ENCODE data around the gene CROT.

The CROT gene

DNA sequence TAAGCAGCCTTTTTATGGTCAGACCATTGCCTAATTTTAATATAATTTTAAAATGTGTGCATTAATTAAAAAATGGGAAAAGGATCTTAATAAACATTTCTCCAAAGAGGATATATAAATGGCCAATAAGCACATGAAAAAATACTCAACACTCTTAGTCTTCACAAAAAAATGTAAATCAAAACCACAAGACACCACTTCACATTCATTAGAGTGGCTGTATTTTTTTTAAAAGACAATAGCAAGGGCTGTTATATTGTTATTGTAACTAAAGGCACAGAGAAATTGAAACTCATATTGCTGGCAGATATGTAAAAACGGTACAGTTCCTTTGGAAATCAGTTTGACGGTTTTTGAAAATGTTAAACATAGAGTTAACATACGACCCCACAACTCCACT, 3.2 kb upstream of the CROT start:
- DNase-seq = no peak

DNA sequence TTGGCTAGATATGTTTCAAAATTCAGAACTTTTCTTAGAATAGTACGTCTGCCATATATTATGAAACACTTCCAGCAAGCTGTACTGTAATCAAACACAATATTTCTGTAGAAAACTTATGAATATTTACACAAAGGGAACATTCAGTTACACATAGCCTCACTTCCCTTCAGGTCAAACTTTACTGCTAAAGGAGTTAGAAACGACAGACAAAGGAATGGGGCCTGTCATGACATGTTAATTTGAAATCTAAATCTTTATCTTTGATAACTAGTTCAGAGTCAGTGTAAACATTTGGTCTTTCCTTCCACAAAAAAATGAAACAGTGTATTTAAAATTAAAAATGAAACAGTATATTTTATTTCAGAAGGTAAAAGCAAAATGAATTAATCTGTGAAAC, 1.0 kb upstream of the CROT start:
- DNase-seq = no peak

DNA sequence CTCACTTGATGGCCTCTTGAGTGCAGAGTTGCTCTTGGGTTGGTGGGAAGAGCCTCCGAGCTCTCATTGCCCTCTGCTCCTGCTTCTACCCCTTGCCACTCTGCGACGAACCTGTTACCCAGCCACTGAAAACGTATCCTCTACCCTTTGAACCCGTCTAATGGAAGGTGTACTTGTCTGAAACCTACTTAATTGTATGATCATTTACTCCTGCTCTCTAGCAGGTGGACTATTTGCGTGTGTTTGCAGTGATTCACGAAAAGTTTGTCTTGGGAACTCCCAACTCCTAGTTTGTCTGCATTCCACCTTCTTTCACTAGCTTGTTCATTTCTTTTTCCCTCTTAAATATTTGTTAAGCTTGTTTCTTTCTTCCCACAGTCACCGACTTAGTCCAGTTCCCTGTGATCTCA, 503 bp downstream of the CROT start:
- no peak for DNase-seq

DNA sequence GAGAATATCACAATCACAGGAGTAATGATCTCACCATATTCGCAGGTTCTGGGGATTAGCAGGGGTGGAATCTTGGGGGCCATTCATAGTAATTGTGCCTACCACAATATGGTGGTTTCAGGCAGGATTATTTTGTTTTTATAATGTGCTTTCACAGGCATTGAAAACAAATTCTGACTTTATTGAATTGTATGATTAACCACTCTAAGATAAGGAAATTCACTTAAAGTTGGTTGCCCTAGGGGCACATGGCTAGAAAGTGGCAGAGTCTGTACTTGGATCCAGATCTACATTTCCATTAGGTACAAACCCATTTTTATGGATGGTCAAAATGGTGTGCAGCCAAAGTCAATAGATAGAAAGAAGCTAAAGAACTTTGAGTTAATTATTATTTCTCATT, 1.7 kb downstream of the CROT start:
- DNase-seq = no peak

DNA sequence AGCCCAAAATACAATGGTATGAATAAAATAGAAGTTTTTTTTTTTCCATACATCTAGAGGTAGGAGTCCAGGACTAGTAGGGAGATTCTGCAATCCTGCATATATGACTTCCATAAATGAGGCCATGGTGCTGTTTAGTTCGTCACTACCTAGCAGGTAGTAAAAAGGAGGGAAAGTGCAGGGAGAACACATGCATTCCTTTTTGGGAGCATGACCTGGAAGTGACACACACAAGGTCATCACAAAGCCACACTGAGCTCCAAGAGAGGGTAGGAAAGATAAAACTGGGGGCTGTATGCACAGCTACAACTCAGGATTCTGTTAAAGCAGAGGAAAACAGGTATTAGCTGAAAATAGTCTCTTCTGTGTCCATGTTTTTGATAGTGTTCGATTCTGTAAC, 2.2 kb downstream of the CROT start:
- no peak for DNase-seq

DNA sequence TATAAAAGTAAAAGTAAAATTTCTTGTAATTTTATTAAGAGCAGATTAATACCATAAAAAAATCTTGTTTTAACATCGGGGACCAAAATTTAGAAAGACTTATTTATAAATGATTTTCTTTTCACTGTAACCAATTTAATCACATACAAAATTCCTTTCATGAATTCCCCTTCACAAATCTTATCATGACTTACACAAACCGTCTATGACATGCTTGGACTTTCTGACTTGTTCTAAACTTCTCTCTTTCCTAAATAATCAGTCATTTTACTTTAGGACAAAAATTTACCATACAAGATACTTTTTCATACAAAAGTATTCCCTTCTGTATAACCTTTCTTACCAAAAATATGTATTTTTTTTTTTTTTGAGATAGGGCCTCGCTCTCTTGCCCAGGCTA, 9.3 kb downstream of the CROT start:
- DNase-seq = peak; percentile 52

DNA sequence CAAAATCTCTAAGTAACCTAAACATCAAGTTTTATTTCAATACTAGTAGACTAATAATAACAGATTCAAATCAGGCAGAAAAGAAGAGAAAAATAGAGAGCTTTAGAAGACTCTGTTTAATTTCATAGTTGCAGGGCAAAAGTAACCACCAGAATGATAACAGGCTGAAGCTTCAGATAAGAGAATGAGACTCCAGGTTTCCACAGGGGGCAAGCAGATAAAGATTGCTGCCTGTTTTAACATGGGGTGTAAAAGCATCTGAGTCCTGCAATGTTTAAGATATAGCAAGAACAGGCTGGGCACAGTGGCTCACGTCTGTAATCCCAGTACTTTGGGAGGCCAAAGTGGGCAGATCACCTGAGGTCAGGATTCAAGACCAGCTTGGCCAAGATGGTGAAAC, 11.0 kb downstream of the CROT start:
- peak; percentile 87 for DNase-seq

DNA sequence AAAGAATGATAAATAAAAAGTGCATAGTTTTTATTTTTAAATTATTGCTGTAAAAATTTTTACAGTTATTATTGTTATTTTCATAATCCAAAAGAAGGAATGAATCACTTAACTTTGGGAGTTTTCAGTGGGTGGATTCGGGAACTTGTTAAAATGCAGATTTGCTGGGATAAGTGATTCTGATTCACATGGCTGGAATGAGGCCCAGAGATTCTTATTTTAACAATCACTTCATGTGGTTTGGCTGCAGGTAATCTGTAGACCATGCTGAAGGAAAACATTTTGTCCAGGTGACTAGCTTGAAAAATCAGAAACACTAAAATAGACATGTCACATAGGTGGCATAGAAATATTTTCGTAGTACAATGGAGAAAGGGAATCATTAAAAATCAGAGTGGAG, 13.9 kb downstream of the CROT start:
- no peak for DNase-seq

DNA sequence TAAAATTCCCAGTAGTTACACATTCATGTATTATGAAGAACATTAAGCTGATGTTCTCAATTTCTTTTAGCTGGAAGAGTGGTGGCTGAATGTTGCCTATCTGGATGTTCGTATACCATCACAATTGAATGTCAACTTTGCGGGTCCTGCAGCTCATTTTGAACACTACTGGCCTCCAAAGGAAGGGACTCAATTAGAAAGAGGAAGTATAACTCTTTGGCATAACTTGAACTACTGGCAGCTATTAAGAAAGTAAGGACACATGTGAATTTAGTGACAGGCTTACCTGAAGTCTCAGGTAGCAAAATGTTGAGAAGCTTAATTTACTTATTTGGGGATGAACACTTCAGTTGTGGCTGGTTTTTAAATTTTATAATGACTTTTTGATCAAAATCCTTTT, 15.9 kb downstream of the CROT start:
- no peak for DNase-seq

DNA sequence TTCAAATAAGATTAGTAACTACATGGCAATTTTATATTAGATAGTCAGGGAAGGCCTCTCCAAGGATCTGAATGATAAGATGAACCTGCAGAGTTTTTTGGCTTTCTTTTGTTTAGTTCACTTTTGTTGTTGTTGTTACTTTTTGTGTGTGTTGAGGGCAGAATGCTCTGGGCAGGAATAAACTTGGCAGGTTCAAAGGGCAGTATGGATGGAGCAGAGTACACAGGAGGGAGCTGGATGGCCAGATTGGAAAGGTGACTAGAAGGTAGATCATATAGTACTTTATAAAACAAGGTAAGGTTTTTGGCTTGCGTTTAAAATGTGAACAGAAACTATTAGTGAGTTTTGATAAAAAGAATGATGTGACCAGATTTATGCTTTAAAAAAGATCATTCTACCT, 17.9 kb downstream of the CROT start:
- no peak for DNase-seq

DNA sequence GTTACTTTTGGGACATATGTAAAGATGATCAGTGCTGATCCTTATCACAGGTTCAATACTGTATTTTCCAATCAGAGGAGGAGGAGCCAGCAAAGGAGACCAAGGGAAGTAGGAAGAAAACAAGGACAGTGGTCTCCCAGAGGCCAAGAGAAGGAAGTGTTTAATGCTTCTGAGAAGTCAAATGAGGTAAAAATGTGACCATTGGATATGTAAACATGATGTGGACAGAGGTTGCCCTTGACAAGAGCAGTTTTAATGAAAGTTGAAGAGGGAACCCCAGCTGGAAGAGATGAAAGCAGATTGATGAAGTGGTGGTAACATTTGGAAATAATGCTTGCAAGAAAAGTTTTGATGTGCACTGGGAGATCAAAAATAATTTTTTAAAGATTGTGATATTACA, 18.8 kb downstream of the CROT start:
- DNase-seq = no peak

DNA sequence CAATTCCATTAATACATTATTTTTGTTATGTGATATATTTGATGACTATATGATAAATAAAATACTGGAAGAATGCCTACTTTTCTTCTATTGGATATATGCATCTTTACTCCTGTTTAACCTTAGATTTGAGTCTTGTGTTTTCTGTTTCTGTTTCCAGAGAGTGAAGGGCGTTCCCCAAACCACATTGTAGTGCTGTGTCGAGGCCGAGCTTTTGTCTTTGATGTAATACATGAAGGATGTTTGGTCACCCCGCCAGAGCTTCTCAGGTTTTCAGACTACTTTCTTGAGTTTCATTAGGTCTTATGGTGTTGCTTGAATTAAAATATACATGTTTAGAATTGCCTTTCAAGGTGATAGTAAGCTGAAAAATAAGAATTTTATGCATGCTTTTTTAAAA, 23.8 kb downstream of the CROT start:
- no peak for DNase-seq

DNA sequence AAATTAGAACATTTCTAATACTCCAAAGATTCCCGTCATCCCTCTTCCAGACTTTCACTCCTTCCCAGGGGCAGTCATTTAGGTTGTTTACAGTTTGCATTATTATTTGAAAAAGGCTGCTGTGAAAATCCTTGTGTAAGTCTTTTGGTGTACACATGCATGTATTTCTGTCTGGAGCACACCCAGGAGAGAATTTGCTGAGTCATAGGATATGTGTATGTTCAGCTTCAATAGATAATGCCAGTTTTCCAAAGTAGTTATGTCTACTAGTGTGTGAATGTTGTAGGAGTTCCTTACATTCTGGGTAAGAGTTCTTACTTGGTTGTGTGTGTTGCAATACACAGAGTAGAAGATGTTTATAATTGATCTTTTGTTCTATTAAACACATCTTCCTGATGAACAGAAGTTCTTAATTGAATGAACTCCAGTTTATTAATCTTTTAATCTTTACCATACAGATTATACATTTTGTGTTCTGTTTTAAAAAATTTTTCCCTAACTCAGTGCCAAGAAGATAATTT, 25.3 kb downstream of the CROT start:
- DNase-seq = peak; percentile 72

DNA sequence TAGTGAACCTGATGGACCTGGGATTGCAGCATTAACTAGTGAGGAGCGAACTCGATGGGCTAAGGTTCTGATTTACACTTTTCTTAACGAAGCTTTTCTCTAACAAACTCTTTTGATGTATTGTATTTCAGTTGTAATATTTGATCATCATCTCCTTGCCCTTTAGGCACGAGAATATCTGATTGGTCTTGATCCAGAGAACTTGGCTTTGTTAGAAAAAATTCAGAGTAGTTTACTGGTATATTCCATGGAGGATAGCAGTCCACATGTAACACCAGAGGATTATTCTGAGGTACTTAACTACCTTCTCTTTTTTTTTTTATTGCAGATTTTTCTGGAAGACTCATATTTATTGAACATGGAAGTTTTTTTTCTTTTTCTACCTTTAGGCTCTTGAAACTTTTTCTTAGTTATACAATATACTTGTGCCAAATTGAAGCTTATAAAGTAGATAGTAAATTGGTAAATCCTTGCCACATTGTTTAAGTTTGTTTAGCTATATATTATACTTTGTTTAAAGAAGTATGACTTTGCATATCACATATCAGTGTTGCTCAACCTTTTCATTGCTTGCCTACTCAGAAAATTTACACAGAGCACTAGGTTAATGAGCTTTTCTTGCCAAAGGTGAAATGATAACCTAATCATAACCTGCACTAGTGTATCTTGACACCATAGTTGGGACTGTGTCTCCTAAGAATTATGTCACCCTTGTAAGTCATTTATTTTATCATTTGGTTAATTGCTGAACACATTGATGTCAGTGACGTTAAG, 30.4 kb downstream of the CROT start:
- DNase-seq = no peak

DNA sequence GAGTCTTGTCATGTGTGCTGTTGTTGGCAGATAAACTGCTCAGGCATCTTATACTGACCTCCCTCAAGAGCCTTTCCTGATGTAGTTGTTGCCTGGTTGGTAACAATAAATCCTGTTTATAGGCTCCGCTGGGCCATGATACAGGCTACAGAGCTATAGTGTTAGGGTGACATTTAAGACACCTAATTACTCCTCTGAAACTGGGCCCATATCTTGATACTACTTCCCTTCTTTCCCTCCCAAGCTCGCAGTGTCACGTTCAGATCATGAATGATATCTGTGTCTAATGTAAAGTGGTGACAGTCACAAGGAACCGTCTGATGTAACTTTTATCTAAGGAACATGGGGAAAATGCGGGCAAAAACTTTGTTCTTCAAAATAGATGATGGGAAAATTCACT, 35.4 kb downstream of the CROT start:
- DNase-seq = no peak

DNA sequence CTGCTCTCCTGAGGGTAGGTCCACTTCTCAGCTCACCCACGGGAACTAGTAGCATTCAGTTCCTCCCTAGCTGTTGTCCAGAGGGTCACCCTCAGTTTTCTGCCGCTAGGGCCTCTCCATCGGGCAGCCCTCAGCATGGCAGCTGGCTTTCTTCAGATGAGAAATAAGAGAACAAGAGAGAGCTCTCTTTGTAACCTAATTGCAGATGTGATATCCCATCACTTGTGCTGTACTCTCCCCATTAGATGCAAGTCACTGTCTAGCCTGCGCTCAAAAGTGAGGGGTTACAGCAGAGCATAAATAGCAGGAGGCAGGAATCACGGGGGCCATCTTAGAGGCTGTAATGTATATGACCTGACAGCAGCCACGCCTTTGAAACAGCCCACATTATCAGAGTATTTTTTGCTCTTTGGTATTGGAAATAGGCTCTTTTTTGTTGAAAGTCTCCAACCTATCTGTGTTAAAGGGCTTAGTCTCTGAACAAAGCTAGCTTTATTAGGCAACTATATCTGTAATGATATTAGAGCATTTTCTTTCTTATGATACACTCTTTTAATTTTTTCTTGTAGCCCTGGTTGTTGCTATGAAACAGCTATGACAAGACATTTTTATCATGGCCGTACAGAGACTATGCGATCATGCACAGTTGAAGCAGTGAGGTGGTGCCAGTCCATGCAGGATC, 45.7 kb downstream of the CROT start:
- DNase-seq = no peak

DNA sequence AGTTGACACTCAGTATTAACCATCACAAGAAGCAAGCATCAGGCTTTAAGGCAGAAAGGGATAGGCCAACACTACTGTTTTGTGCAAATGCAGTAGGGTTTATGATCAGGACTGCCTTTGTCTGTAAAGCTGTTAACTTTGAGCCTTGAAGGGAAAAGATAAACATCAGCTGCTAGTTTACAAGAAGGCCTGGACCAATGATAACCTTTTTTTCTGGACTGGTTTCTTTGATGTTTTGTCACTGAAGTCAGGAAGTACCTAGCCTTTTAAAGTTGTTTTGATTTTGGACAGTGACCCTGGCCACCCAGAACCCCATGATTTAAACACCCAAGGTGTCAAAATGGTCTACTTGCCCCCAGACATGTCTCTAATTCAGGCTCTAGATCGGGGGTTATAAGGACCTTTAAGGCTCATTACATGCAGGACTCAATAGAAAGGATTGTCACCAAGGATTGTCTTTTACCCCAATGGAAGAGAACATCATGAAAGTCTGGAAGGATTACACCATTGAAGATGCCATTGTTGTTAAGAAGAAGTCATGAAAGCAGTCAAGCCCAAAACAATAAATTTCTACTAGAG, 50.1 kb downstream of the CROT start:
- no peak for DNase-seq

DNA sequence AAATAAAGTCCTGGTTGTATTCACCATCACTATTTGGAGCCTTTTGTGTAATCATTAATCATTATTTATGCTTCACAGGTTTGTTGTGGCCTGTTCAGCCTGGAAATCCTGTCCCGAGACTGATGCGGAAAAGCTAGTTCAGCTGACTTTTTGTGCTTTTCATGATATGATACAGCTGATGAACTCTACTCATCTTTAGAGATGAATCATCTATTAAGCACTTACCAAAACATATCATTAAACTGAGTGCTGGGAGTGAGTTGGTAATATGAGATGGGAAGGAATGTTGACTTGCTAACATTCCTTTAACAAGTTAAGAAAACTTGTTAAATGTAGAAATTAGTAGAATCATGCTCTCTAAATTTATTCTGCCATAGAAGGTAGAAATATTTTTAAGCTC, 53.0 kb downstream of the CROT start:
- no peak for DNase-seq

DNA sequence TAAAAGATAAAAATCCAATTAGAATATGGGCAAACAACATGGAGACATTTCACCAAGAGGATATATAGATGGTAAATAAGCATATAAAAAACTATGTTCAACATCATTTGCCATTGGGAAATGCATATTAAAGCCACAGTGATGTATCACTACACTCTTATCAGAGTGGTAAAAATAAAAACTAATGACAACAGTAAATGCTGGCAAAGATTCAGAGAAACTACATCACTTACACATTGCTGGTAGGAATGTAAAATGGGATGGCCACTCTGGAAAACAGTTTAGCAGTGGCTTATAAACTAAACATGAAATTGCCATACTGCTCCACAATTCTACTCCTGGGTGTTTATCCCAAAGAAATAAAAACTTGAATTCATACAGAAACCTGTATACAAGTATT, 59.2 kb downstream of the CROT start:
- DNase-seq = no peak

DNA sequence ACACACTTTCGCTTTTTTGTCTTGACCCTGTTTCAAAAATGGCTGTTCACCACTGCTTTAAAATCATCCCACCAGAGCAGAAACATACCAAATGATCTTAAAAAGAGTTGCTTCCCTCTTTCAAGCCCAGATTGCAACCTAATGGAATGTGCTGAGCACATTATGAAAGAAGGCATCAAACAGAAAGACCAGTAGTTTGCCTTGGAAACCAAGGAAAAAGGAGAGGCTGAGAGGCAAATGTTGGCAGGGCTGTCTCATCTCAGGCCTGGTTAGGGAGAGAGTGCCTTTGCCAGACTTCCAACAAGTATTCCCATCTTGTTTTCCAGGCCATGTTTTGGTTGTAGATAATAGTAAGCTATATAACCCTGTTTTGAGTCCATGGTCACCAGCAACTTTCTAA, 65.7 kb downstream of the CROT start:
- no peak for DNase-seq

DNA sequence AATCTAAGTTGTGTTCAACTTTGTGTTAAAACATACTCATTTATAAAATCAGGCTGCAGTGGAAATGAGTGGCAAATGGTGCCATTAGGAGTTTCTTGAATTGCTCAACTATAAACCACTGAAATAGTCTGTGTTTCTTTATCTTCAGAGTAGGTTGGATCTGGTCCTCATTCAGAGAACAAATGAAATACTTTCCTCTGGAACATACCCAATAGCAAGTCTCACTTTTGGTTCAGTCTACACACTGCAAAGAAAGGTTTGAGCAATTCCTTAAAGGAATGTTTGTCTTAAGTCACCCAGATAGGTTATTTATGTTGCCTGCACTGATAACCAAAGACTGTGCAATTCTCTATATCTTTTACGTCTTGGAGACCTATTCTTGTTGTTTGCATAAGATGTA, 67.6 kb downstream of the CROT start:
- no peak for DNase-seq

DNA sequence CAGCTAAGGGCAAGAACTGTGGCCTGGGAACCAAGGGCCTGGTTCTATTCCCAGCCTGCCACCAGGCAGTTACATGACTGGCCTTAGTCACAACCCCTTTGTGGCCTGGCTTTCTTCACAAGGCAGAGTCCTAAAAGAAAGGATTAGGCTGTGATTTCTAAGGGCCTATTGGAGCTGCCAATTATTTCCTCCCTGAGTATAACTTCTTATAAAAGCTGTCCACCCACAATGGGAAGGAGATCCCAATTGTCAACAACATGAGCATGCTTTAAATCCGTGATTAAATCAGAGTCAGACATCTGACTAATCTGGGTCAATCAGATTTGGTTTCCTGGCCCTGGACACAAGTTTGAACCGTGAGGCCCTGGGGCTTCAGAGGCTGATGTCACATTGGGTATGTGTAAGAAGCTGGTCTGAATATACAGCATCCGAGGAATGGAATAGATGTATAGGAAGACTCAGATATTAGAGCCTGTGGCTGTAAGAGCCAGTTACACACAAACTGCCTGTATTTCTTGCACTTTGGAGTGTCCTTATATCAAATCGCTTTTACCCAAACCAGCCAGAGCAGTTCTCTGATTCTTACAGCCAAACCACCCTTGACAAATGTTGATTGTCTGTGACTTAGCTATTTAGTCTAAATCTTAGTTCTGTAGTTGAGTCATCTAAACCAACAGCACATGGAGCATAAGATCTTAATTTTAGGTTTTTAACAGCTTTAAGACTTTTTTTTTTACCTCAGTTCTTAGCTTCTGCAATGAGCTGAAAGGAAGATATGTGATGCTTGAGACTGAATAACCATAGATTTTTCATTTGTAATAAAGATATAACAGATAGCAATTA, 68.7 kb downstream of the CROT start:
- DNase-seq = no peak

DNA sequence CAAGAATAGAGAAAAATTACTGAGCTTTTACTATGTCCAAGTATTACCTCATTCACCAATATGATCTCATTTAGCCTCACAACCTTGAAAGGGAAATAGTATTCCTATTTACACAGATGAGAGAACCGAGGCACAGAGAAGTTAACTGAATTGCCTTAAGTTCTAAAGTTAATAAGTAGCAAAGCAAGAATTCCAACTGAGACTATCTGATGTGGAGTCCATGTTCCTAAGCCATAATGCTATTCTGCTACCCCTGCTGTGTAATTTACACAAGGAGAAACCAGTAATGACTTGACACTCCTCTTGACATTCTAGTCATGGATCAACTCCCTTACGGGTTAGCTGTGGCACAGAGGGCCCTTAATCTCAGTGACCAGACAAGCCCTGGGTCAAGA, 69.3 kb downstream of the CROT start:
- DNase-seq = no peak
